ENCODE measurements around the gene TLK1.

The TLK1 gene
- total RNA-seq = 108 to 111 reads per million in 2 donors

DNA sequence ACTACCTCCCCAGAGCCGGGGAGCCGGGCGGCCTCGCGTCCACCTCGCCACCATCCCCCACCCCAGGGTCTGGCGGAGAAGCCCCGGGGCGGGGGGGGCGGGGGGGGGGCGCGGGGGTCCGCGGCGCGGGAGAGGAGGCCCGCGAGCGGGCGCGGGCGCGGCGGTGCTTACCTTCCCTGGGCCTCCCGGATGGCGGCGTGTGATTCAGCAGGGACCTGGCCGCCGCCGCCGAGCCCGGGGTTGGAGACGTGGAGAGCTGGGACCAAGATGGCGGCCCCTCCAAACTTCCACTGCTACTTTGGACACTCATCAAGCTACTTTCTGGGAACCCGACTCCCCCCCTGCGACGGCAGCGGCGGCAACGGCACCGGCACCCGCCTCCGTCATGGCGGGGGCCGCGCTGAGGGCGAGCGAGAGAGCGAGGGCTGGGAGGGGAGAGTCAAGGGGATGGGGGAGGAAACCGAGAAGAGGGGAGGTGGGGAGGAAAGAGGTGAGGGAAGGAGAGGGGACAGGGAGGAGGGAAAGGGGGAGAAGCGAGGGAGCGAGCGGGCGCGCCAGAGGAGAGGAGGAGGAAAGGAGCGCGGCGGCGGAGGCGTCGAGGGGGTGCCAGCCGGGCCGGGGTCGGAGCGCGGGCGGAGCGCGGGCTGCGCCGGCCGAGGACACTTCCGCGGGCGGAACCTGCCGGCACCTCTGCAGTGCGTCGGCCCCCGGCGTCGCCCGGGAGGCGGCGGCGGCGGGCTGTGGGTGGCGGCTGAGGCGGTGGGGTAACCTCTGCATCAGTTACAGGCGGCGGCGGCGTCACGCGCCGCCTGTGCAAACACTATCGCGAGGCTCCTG is at the start of gene TLK1:
TLK1 (minus strand) TSS at position 775 of the 837 bp plus-strand sequence; CDS start at position 310, 465 bp downstream.
- DNase-seq = peak; percentile 61 to 93 (median 76)

DNA sequence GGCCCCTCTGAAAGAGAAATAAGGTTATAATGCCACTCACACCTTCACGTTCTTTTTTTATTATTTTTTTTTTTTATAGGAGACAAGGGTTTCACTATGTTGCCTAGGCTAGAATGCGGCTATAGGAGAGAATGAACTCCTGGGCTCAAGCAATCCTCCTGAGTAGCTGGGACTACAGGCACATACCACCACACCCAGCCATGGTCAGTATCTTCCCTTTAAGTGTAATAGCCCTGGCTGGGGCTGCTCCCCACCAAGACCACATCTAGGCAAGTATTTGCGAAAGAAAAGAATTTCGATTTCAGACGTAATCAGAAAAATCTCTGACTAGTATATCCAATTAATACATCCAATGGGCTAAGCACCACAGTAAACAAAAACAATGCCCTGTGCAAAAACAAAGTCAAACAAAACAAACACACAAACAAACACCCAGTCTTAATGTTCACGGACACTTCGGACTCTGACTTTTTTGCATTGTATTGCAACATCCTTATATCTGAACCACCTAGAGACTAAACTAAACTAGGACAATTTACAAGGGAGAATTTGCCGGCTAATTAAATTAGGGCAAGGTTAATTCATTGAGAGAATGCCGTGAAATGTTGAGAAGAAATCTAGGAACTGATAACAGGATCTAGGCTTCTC is 49.6 kb upstream of the TLK1 start:
- no peak for DNase-seq

DNA sequence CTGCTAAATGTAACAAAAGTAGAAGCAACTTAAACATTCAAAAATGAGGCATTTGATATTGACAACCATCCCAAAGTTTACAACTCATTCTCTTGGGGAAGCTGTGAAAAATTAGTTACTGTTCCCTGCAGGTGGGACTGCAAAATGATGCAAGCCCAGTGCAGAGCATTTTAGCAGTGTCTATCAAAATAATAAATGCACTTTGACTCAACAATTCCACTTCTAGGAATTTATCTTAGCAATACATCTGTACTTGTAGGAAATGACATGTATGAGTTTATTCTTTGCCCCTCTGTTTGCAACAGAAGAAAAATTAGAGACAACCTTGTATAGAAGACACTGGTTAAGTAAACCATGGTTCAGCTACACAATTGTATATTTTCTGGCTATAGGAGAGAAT is 48.0 kb upstream of the TLK1 start:
- peak in 1 of 5 experiments; percentile 48 for DNase-seq

DNA sequence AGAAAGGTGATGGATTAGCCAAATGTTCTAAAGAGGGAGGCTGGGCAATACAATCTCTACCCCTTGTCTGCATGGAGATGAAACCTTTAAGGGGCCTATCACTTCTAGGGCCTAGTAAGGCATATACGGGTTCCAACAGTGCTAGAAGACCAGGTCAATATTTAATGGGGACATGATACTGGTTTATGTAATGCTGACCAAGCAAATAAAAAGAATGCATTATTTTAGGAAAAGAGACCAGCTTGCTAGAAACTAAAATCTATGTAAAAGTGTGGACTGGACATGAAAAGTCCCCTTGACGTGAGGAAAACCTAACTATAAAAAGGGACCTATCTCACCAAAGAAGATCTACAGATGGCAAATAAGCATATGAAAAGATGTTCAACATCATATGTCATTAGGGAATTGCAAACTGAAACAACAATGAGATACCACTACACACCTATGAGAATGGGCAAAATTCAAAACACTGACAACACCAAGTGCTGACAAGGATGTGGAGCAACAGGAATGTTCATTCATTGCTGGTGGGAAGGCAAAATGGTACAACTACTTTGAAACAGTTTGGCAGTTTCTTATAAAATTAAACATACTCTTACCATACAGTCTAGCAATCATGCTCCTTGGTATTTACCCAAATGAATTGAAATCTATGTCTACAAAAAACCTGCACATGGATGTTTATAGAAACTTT is 45.9 kb upstream of the TLK1 start:
- DNase-seq = no peak

DNA sequence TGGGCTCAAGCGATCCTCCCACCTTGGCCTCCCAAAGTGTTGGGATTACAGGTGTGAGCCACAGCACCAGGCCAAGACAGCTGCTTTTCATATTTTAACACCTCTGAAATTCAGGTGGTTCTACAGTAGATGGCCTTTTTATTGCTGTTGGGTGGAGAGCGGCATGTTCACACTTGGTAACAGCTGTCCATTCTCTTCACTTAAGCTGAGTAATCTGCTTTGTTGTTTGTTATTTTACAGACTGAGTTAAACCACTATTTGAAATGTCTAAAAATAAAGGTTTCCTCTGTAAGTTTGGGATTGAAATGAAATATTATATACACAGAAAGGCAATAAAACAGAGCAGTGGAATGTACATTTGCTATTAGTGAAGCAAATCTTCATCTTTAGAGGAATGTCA is 44.9 kb upstream of the TLK1 start:
- DNase-seq = no peak

DNA sequence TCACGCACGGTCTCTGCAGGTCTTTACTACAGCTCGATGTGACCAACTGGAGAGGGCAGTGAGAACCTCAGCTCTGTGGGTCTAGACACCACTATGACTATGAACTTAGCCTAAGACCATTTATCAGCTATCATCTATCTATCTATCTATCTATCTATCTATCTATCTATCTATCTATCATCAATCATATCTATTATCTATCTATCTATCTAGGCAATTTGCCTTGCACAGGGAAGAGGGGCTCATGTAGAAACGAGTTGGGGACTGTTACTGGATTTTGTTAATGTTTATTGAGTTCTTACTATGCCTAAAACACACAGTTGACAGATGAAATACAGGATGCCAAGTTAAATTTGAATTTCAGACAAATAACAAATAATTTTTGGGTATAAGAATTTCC is 41.1 kb upstream of the TLK1 start:
- no peak for DNase-seq

DNA sequence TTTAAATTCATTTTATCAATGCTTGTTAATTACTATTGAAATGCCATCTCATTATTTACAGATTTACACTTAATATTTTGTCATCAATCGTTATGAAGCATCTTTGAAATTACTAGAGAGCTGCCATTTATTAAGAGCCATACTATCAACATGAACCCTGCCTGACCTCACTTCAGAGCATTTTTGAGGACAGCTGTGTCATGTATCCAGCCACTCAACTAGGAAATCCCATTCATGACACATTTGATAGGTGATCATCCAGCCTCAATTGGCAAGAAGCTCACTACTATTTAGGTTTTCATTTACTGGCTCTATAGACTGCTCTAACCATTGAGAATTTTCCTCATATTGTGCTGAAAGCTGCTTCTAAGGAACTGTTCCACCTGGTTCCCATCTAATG is 40.6 kb upstream of the TLK1 start:
- DNase-seq = no peak

DNA sequence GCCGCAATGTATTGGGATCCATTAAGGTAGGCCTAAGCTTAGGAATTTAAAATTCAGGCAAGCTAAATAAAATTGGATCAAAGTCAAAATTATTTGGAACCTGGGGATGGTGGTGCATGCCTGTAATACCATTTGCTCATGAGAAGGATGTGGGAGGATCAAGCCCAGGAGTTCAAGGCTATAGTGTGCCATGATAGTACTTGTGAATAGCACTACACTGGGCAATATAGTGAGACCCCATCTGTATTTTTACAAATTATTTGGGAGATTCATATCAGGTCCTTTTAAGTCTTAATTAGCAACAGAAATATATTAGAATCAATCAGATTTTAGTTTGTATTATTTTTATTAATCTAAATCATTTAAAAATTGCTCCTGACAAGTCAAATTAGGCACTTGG is 39.8 kb upstream of the TLK1 start:
- DNase-seq = no peak

DNA sequence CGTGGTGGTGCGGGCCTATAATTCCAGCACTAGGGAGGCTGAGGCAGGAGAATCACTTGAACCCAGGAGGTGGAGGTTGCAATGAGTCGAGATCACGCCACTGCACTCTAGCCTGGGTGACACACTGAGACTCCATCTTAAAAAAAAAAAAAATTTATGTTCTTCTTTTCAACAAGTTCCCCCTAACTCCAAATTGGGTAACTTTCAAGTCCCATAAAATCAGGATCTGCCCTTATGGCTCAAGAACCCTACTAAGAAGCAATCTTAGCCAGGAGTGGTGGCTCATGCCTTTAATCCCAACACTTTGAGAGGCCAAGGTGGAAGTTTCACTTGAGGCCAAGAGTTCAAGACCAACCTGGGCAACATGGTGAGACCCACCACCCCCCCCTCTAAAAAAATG is 30.3 kb upstream of the TLK1 start:
- no peak for DNase-seq

DNA sequence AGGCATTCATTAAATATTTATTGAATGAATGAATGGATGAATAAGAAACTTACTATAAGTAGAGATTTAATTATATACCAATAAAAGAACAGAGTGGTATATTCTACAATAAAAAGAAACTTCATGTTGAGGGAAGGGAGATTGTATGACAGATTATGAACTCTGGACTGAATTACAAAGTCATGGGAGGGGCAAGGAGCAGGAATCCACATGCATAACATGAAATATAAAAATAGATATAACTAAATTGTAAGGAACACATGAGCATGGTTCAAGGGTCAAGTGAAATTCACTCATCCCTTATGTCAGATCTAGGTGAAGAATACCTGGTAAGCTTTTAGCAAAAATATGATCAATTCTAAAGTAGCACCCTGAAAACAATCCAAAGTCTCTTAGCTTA is 27.1 kb upstream of the TLK1 start:
- DNase-seq = no peak

DNA sequence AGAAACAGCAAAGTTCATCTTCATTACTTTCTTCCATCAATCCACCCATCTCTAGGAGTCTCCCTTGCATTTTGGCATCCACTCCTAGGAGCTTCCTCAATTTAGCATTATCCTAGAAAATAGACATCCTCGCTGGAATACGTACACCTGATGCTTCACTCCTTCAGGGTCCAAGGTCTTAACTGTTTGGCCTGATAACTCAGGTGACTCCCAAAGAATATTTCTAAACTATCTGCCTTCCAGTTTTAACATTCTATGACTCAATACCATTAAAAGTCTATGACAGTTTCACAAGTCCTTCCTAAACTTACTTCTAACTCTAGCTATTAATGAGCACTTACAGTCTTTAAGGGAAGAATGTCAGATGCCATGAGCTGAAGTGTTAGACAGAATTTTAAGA is 26.5 kb upstream of the TLK1 start:
- no peak for DNase-seq

DNA sequence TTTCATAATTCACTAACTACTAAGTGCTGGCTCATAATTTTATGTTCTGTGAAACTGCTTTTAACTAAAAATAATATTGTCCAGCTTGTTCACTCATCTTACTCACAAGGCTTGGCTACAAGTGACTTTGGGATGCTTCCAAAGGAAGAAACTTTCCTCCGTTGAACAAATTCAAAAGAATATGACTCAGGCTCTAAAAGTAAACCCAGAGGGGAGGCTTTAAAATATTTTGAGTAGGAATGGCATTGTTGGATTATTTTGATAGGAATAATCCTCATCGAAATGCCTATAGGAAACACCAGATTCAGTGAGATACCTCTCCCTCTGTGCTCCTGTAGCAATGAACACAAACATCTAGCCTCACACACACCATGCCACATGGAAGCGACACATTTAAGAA is 25.2 kb upstream of the TLK1 start:
- DNase-seq = no peak

DNA sequence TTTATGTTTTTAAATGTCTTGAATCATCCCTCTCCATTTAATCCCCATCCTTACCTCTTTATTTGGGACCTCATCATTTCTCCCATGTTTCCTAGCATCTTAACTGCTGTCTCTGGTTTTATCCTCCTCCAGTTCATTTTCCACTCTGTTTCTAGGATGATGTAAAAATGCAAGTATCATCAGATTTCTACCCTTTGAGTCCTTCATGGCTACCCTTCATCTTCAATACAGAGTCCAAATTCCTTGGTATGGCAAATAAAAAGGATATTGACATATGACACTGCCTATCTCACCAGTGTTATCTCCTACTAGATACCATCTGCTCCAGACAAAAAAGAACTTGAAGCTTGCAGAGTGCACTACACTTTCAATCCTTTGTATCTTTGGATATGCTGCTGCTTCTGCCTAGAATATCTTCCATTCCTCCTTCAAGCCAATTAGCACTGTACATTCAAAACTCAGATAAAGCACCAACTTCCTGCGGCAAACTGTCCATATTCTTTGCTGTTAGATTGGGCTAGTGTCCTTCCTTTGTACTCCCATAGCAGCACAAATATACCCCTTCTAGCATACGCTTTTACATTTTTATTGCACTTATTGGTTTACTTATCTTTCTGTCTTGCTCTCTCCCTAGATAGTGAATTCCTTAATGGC is 24.6 kb upstream of the TLK1 start:
- DNase-seq = no peak

DNA sequence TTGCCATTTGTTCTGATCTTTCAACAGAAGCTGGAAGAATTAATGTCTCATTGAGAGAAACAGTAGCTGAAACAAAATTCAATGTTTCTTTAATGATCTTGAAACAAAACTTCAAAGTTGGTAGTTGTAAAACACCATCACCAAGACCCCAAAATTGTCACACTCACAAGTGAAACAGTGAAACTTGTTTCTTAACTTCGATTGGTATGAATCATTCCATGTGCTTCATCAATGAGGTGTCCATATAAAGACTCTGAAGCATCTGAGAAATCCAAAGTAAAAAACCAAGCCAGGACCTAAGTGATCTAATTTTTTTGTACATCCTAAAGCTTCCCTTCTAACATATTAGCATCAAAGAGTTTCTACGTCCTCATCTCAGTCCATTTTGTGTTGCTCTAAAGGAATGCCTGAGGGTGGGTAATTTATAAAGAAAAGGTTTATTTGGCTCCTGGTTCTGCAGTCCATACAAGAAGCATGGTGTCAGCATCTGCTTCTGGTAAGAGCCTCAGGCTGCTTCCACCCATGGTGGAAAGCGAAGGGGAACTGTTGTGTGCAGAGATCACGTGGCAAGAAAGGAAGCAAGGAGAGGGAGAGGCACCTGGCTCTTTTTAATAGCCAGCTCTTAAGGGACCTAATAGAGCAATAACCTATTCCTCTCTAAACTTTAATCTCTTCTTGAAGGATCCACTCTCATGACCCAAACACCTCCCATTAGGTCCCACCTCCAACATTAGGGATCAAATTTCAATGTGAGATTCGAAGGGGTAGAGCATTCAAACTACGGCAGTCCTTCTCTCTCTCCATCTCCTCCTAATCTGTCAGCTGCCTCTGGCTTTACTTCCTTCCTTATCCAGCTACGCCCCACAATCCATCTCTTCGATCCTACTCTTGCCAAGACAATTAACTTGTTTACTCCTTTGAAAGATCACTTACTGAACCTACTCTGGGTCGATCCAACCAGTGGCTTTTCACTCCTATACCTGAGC is 20.7 kb upstream of the TLK1 start:
- DNase-seq = no peak

DNA sequence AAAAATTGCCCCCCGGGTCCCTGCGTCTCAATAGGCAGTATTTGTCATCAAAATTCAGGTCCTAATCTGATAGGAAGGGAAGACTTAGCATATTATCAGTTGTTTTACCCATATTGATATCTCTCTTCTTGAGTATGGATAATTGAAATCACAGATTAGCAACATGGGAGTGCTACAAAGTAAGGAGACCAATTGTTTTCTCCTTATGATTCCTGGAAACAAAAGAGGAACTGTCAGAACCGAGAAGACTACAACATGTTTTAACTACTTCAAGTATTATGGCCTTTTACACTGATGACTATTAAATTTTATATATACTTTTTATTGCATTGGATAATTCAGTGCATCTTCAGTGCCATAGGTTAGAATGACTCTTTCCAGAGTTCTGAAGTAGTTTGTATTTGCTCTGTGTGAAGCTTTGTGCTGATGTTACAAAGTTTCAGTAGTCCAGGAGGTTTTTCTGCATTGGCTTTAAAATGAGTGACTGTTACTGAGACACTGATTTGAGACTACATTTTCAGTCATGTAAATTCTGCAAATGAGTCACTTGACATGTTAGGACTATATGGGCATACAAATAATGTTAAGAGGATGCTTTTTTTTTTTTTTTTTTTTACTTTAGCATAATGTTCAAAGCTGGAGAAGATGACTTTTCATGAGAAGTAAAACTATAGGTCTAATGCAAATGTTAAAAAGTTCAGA is 19.7 kb upstream of the TLK1 start:
- DNase-seq = peak in 1 of 5 experiments; percentile 64

DNA sequence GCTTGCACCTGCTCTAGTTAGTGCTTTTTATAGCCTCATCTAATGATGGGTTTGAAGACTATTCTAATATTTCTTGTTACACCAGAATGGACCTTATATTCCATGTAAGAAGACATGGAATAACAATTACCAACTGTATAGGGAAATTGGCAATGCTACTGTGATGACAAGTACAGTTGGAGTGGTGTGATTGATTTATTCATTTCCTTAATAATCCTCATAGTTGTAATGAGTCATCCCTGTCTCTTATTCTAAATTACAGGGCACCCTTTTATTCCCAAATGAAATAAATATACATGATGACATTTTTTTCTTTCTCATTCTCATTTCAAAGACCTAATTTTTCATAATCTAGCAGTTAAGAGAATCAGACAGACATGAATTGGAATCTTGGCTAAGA is 18.3 kb upstream of the TLK1 start:
- no peak for DNase-seq

DNA sequence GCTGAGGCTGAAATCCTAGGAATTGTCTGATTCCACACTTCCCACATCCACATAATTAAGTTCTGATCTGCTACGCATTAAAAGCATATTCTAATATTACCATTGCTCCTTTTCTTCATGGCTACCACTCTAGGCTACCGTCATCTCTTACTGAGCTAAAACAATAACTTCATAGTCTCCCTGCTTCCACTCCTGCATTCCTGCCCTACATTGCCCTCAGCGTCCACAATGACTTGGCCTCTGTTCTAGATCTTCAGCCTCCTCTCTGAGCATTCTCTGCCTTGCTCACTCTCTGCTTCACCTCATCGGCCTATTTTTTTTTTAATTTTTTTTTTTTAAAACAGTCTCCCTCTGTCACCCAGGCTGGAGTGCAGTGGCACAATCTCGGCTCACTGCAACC is 15.8 kb upstream of the TLK1 start:
- no peak for DNase-seq

DNA sequence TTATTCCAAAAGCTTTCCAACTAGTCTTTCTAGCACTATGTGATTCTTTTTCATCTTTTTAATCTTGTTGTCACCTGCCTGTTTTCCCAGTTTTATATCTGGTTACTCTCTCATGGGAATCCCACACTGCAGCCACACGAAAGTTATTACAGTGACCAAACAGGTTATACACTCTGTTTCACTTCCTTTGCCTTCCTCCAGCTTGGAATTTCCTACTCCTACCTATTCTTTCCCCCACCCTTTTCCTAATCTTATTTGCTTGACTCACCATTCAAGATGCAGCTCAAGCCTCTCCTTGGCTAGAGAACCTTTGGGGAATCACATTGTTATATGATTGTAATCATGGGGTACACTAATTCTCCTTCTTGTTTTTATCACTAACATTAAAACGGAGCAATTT is 13.4 kb upstream of the TLK1 start:
- DNase-seq = no peak

DNA sequence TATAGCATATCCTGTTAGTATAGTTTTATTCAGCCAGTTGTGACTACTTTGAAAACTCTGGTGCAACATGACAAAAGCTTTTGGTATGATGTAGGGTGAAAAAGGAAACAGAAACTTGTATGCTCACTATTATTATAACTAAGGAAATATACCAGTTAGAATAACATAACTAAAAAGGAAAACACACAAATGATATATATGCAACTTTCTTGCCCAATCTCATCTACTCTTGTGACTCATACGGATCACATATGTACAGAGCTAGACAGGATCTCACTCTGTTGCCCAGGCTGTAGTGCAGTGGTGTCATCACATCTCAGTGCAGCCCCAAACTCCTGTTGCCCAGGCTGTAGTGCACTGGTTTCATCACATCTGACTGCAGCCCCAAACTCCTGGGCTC is 12.4 kb upstream of the TLK1 start:
- DNase-seq = peak in 1 of 5 experiments; percentile 66

DNA sequence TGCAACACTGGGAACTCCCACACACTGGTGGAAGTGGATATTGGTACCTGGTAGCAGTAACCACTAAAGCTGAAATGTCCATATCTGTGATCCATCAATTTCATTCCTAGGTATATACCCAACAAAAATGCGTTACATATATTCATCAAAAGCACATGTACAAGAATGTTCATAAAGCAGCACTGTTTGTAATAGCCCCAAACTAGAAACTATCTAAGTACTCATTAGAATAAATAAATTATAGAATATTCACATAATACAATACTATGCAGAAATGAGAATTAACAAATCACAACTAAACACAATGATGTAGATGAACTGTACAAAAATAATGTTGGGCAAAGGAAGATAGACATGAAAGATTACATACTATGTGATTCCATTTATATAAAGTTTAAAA is 11.1 kb upstream of the TLK1 start:
- DNase-seq = no peak

DNA sequence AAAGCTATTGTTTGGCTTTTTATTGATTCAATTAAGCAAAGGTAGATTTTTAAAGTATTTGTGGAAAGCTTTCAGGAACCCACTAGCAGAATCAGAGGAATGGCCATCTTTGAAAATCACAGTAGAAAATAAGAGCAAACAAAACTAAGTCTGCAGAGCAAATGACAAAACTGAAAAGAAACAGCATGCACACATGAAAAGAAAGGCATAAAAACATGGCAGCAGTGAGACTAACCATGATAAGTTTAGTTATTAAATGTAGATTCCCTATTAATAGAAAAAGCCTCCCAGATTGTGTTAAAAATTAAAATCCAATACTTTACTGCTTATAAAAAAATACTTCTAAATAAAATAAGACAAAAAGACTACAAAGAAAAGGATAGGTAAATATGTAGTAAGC is 9.1 kb upstream of the TLK1 start:
- DNase-seq = no peak

Measured in T-helper 2 cell (primary cell).